GM18870 (cell line): ENCODE measurements around the gene SELENOK.

Source experiments
- ATAC-seq: cut with Tn5 transposase; IDR thresholded peaks from one replicate; pipeline ENCODE4 v1.9.1; 2021; ENCODE audit warnings: moderate library complexity; ENCODE audit not compliant: unreplicated experiment

Gene SELENOK

DNA sequence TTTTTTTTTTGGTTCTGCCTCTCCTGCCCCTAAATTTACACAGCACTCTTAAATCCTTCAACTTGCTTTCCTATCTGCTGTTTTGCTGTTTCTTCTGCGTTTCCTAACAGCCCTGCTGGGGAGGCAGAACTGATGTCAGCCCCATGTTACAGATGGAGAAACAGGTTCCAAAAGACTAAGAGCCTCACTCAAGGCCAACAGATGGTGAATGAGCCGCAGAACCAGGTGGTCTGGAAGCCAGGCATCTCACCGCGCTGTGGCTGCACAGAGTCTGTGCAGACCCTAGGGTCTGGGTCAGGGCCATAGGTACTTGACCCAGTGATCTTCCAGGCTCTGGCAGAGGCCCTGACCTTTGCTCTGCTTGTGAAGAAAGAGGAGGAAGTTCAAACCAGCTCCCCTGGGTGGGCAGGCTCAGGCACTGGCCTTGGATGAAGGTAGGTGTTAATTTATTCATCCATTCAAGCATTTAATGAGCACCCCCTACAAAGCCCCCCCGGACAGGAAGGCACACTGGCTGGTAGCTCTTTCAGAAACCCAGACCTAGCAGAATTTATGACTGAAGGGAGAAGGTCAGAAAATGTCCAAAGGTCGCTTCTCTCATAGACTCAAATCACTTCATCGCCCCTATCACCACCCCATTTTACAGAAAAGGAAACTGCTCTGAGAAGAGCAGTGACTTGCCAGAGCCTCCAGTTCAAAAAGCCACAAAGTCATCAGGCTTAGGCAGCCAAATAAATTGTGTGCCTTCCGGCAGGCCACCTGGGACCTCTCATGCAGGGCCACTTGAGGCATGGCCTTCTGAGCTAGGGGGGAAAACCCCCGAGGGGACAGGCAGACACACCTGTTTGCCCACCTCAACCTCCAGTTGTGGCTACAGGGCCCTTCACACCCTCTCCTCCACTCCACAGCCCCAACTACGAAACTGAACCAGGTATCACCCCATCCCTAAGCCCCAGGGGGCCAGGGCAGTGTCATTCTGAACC lies 48.2 kb downstream of the SELENOK start:
- ATAC-seq: peak; percentile 41

GRCh38 chr3:53842436-53843194 lies 49.0 kb downstream of the SELENOK start:
- no peak for ATAC-seq

DNA sequence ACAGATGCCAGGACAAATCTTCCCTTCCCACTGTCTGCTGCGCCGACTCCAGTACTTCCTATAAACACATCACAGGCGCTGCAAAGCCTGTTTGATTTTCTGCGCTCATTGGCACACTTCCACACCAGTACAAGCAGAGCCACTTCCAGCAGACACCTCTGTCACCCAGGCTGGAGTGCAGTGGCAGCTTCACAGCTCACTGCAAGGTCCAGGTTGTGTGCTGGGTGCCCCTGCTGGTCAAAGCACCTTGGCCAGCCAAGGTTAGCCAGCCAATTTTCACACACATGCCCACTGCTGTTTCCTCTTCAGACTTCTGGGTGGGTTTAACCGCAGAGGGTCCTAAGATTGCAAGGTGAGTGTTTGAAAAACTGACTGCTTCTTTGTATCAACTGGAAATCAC lies 50.4 kb downstream of the SELENOK start:
- ATAC-seq: no peak

- ATAC-seq: no peak
Measured at GRCh38 chr3:53837331-53837730, 54.3 kb downstream of the SELENOK start.

DNA sequence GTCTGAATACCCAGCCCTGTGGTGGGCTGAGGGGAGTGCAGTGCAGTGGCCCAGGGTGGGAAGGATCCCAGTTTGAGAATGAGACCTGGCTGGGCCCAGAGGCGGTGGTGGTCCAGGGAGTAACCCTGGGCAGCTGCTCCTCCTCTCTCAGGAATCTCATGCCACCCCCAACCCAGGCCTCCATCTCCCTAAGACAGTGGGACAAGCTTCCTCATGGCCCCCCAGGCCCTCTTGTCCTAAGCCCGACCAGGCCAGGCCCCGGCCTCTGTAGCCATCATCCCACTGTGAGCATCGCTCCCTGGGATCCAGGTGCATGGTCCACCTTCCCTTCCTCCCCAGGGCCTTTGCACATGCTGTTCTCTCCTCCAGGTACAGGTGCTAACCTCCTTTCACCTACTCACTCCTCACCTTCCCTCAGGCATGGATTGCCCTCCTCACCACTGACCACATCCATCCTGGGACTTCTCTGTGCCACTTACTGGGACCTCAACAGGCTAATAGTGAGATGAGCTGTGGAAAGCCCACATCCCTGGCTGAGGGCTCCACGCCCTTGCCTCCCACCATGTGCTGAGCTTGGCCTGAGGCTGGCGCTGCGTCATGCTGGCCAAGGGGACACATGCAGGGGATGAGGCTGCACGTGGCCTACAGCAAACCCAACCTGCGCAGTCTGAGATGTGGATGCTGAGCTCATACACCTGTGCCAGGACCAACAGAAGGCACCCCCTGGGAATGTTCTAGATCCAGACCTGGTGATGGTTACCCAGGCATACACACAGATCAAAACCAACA lies 55.4 kb downstream of the SELENOK start:
- no peak for ATAC-seq

DNA sequence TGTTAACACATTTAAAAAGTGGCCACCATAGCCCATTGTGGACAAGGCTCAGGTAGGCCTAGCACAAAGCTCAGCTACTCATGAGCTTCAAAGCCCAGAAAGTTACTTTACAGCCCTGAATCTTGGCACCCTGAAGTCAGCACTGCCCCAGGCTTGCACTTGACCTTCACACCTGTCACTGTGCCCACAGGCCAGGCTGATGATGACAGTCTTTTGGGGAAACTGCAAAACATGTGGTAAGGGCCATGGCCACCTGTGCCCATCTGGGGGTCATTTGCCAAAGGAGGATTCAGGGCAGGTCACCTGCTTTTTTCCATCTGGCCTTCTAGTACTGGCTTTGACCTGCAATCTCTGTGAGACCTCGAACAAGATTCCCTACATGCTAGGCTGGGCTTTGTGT lies 56.4 kb downstream of the SELENOK start:
- ATAC-seq: no peak

GRCh38 chr3:53834429-53835095 lies 57.1 kb downstream of the SELENOK start:
- no peak for ATAC-seq
